Endothelial cell of umbilical vein (primary cell): ENCODE data around the gene USP19. TPM values are rescaled to one million over a fixed set of nuclear protein-coding genes. Genes with fewer than 3 reads are reported as not detected.

Source experiments
- BruUV-seq: library from RNA; stranded (reverse); fragments of 400-500 nt; replicated peaks from 2 replicates; lab custom pipeline; 2021; lab: Mats Ljungman, UMichigan
- CTCF ChIA-PET: fragments of 300-600, 350-600 bp; sonication (Branson Sonifier 250); formaldehyde crosslinking; loops from one replicate; lab custom pipeline; 2021; ENCODE audit warnings: antibody characterized with exemption, inconsistent platforms; lab: Charles Lee
- POLR2A ChIA-PET: fragments of 300-600, 350-600 bp; sonication (Branson Sonifier 250); formaldehyde crosslinking; loops from one replicate; lab custom pipeline; 2021; ENCODE audit warnings: antibody characterized with exemption, inconsistent platforms; lab: Charles Lee
- DNase-seq: peaks from one replicate; pipeline ENCODE4 v3.0.0-alpha.2; 2011; ENCODE audit warnings: low read depth, low spot score
- FAIRE-seq: peaks from 2 replicates; lab custom pipeline; 2011; peaks lifted over from hg19 to GRCh38; lab: Jason Lieb, UNC
- H2AFZ ChIP-seq: 2 replicates; pipeline ENCODE4 v1.6.0; 2012; ENCODE audit warnings: low read depth, low read length, control low read depth, inconsistent platforms
- H3K27ac ChIP-seq: 2 replicates; pipeline ENCODE4 v1.5.1; 2011; ENCODE audit warnings: low read depth, mild to moderate bottlenecking, control low read depth, low read length, moderate library complexity; ENCODE audit not compliant: insufficient read depth
- H3K27me3 ChIP-seq, 2 experiments: 2 replicates each; pipeline versions ENCODE4 v1.6.0 to v1.6.1; 2011; ENCODE audit warnings: low read length in 2 of 2, mixed read lengths in 1 of 2; ENCODE audit not compliant: control insufficient read depth in 2 of 2, insufficient read depth in 2 of 2
- H3K36me3 ChIP-seq, 2 experiments: 2 replicates in 1 of 2; 3 replicates in 1 of 2; pipeline ENCODE4 v1.5.1; 2011; ENCODE audit warnings: low read length in 2 of 2, mild to moderate bottlenecking in 1 of 2, moderate library complexity in 1 of 2; ENCODE audit not compliant: control insufficient read depth in 2 of 2, insufficient read depth in 2 of 2; ENCODE audit errors: extremely low read depth in 1 of 2
- H3K4me1 ChIP-seq: 3 replicates; pipeline ENCODE4 v1.5.1; 2011; ENCODE audit warnings: mild to moderate bottlenecking, low read length; ENCODE audit not compliant: control insufficient read depth, insufficient read depth; ENCODE audit errors: extremely low read depth
- H3K4me2 ChIP-seq: 2 replicates; pipeline ENCODE4 v1.6.1; 2011; ENCODE audit warnings: low read length, control low read depth, mixed read lengths; ENCODE audit not compliant: insufficient read depth
- H3K4me3 ChIP-seq, 3 experiments: fragments of 200-600 bp in 1 of 3; sonication (generic), shearing (Covaris generic) in 1 of 3; replicated peaks in 1 of 3; 2 replicates each; pipeline ENCODE4 v1.5.1; 2011 to 2016; ENCODE audit warnings: control low read depth in 3 of 3, low read length in 3 of 3, mild to moderate bottlenecking in 2 of 3, inconsistent platforms in 1 of 3, low read depth in 1 of 3, moderate library complexity in 1 of 3; ENCODE audit not compliant: insufficient read depth in 1 of 3
- H3K79me2 ChIP-seq: 2 replicates; pipeline ENCODE4 v1.6.0; 2012; ENCODE audit warnings: low read length, inconsistent platforms; ENCODE audit not compliant: control insufficient read depth, insufficient read depth
- H3K9ac ChIP-seq: replicated peaks from 2 replicates; pipeline ENCODE3; 2011; ENCODE audit warnings: low read length, control low read depth; ENCODE audit not compliant: insufficient read depth; ENCODE audit errors: extremely low read depth
- H3K9me1 ChIP-seq: replicated peaks from 3 replicates; pipeline ENCODE4 v1.6.0; 2011; ENCODE audit warnings: mild to moderate bottlenecking, low read length; ENCODE audit not compliant: control insufficient read depth, insufficient read depth; ENCODE audit errors: extremely low read depth
- H3K9me3 ChIP-seq: replicated peaks from 2 replicates; pipeline ENCODE4 v1.5.1; 2012; ENCODE audit warnings: low read length, inconsistent platforms; ENCODE audit not compliant: control insufficient read depth, insufficient read depth
- H4K20me1 ChIP-seq: replicated peaks from 2 replicates; pipeline ENCODE3; 2011; ENCODE audit warnings: mild to moderate bottlenecking, low read length; ENCODE audit not compliant: control insufficient read depth, insufficient read depth; ENCODE audit errors: extremely low read depth
- EZH2 ChIP-seq: IDR thresholded peaks from 2 replicates; pipeline ENCODE4 v1.6.1; 2012; ENCODE audit warnings: borderline replicate concordance, low read depth, mild to moderate bottlenecking, moderate library complexity, low read length, inconsistent platforms; ENCODE audit not compliant: severe bottlenecking
- FOS ChIP-seq: IDR thresholded peaks from 2 replicates; pipeline ENCODE4 v1.6.1; 2011; ENCODE audit warnings: mild to moderate bottlenecking, low read length, moderate library complexity, borderline replicate concordance; ENCODE audit not compliant: insufficient read depth
- GATA2 ChIP-seq: IDR thresholded peaks from 2 replicates; pipeline ENCODE4 v1.7.0; 2011; ENCODE audit warnings: low read depth, mild to moderate bottlenecking, moderate library complexity, mixed read lengths, low read length; ENCODE audit not compliant: insufficient read length, insufficient read depth
- JUN ChIP-seq: IDR thresholded peaks from 2 replicates; pipeline ENCODE4 v1.6.1; 2011; ENCODE audit warnings: borderline replicate concordance, low read depth; ENCODE audit not compliant: insufficient read length, insufficient read depth
- MYC ChIP-seq: IDR thresholded peaks from one replicate; pipeline ENCODE4 v1.6.1; 2011; ENCODE audit warnings: mild to moderate bottlenecking, low read depth, low read length
- POLR2A ChIP-seq: IDR thresholded peaks from 2 replicates; pipeline ENCODE4 v1.6.1; 2012; ENCODE audit warnings: low read depth, mild to moderate bottlenecking, control low read depth, low read length
- POLR2AphosphoS5 ChIP-seq: IDR thresholded peaks from 2 replicates; pipeline ENCODE4 v1.6.1; 2012; ENCODE audit warnings: low read depth, mild to moderate bottlenecking, control low read depth, low read length, moderate library complexity; ENCODE audit not compliant: insufficient read depth
- dilution Hi-C: fragments of 300-500 bp; cut with MboI; formaldehyde crosslinking; loops from one replicate; pipeline ENCODE4 v1.15.0; 2019; ENCODE audit warnings: low sequenced_read_pairs; ENCODE audit not compliant: extremely low pct_ligation_motif_present
- intact Hi-C: fragments of 100-400 bp; cut with micrococcal nuclease; formaldehyde crosslinking; loops from one replicate; pipeline ENCODE4 v1.10.0; 2022
- polyA plus RNA-seq, 4 experiments: library from polyadenylated mRNA; depleted of rRNA in 3 of 4; stranded (reverse) in 3 of 4; unstranded in 1 of 4; fragments of >200 nt; gene quantifications; 2 replicates each; pipeline versions ENCODE4 v1.2.1 to v1.2.3, GENCODE V29; 2011 to 2012; ENCODE audit warnings: missing spikeins in 1 of 4
- total RNA-seq: library from RNA; stranded (reverse); gene quantifications from 2 replicates; pipeline ENCODE4 v1.2.3, GENCODE V29; 2021
- TF ChIP-seq, protein P1 (sequence below): IDR thresholded peaks from 2 replicates; pipeline ENCODE4 v1.6.1; 2011; ENCODE audit not compliant: insufficient read depth, insufficient read length
- TF ChIP-seq, protein P2 (sequence below), 2 donors: IDR thresholded peaks; 1 replicate in 1 of 2; 2 replicates in 1 of 2; pipeline ENCODE4 v1.5.1; 2011; ENCODE audit warnings: low read length in 2 of 2, mild to moderate bottlenecking in 2 of 2, moderate library complexity in 2 of 2, control low read depth in 1 of 2, inconsistent platforms in 1 of 2, low read depth in 1 of 2; ENCODE audit not compliant: insufficient read depth in 1 of 2; ENCODE audit errors: extremely low read depth in 1 of 2

USP19 gene
- total and polyA plus RNA-seq, 2 donors (not counting 3 experiments of a cell fraction or from before 2014, with no cell fraction given), result 31.3 to 39.1 TPM

GRCh38 chr3:49098910-49099630 lies 21.6 kb downstream of the USP19 start:
- TF ChIP-seq MYC, result no peak
- no peak for TF ChIP-seq FOS
- no peak for TF ChIP-seq POLR2AphosphoS5
- TF ChIP-seq GATA2, result no peak
- no peak for TF ChIP-seq JUN
- TF ChIP-seq POLR2A, result no peak
- TF ChIP-seq, protein P1, sequence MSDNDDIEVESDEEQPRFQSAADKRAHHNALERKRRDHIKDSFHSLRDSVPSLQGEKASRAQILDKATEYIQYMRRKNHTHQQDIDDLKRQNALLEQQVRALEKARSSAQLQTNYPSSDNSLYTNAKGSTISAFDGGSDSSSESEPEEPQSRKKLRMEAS, result no peak
- TSS peak; percentile 8 for BruUV-seq
- Histone ChIP-seq H3K9me3 (no peaks in the 10 kb centered on the region), H3K27ac (no peak overlapping the region), H3K9ac (no peak overlapping the region), H3K79me2 (peaks cover 6% of the 10 kb centered on the region), H3K36me3 (peaks cover 12 to 48% of the 10 kb centered on the region in 2 experiments), H3K27me3 (no peaks in the 10 kb centered on the region), H3K9me1 (no peaks in the 10 kb centered on the region), H3K4me2 (no peak overlapping the region), H2AFZ (no peak overlapping the region), H4K20me1 (no peaks in the 10 kb centered on the region), H3K4me1 (peaks cover 9% of the 10 kb centered on the region), H3K4me3 (no peak overlapping the region)
- dilution Hi-C loops, result no loop called here
- no peak for DNase-seq
- intact Hi-C loops, result no loop called here
- no peak for FAIRE-seq
- CTCF ChIA-PET, result no interaction called here
- POLR2A ChIA-PET, result no interaction called here

GRCh38 chr3:49098429-49098828 lies 22.2 kb downstream of the USP19 start:
- Histone ChIP-seq H3K4me1 (peaks cover 5% of the 10 kb centered on the region), H4K20me1 (no peaks in the 10 kb centered on the region), H3K27me3 (no peaks in the 10 kb centered on the region), H3K36me3 (peaks cover 12 to 48% of the 10 kb centered on the region in 2 experiments), H2AFZ (no peak overlapping the region), H3K27ac (no peak overlapping the region), H3K4me2 (no peak overlapping the region), H3K4me3 (no peak overlapping the region), H3K9me1 (no peaks in the 10 kb centered on the region), H3K79me2 (no peaks in the 10 kb centered on the region), H3K9ac (no peak overlapping the region), H3K9me3 (no peaks in the 10 kb centered on the region)
- POLR2A ChIA-PET, result no interaction called here
- DNase-seq (no peak), FAIRE-seq (no peak)
- BruUV-seq, result no TSS peak
- intact Hi-C loops, result no loop called here
- dilution Hi-C loops, result no loop called here
- TF ChIP-seq POLR2AphosphoS5 (no peak), FOS (no peak), POLR2A (no peak), JUN (no peak), EZH2 (no peak), MYC (no peak), GATA2 (no peak)
- TF ChIP-seq, protein P2, sequence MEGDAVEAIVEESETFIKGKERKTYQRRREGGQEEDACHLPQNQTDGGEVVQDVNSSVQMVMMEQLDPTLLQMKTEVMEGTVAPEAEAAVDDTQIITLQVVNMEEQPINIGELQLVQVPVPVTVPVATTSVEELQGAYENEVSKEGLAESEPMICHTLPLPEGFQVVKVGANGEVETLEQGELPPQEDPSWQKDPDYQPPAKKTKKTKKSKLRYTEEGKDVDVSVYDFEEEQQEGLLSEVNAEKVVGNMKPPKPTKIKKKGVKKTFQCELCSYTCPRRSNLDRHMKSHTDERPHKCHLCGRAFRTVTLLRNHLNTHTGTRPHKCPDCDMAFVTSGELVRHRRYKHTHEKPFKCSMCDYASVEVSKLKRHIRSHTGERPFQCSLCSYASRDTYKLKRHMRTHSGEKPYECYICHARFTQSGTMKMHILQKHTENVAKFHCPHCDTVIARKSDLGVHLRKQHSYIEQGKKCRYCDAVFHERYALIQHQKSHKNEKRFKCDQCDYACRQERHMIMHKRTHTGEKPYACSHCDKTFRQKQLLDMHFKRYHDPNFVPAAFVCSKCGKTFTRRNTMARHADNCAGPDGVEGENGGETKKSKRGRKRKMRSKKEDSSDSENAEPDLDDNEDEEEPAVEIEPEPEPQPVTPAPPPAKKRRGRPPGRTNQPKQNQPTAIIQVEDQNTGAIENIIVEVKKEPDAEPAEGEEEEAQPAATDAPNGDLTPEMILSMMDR (IDR thresholded peaks at IDR 0.05; ENCODE audit: extremely low read depth in 1 of 2, insufficient read depth in 1 of 2, low read depth in 1 of 2, low read length in 2 of 2), result no peak
- TF ChIP-seq, protein P1, result no peak
- CTCF ChIA-PET, result interaction anchor here (1.0 kb wide), 1 partner anchor 111 kb away, joined by 3 read pairs; no protein-coding TSS in a partner anchor
